B cell (primary cell): ENCODE results near the gene BRAP. TPM values are rescaled to one million over a fixed set of nuclear protein-coding genes. Genes with fewer than 3 reads are reported as not detected.

ENCODE experiments used
- ATAC-seq: fragments of 200-7000 bp; cut with Tn5 transposase; one replicate; pipeline ENCODE4 v1.10.0; 2021; ENCODE audit warnings: low read depth, mild to moderate bottlenecking, moderate number of reproducible peaks, moderate library complexity
- CTCF ChIA-PET: fragments of 350-600 bp; sonication (Branson Sonifier 250); formaldehyde crosslinking; loops from one replicate; lab custom pipeline; 2021; ENCODE audit warnings: antibody characterized with exemption, inconsistent platforms; lab: Charles Lee
- POLR2A ChIA-PET: fragments of 350-600 bp; sonication (Branson Sonifier 250); formaldehyde crosslinking; loops from one replicate; lab custom pipeline; 2021; ENCODE audit warnings: antibody characterized with exemption; lab: Charles Lee
- DNase-seq: peaks from one replicate; pipeline ENCODE4 v3.0.0; 2013
- H2AFZ ChIP-seq: 2 replicates; pipeline ENCODE4 v1.6.1; 2012; ENCODE audit warnings: mild to moderate bottlenecking, low read depth, low read length; ENCODE audit not compliant: insufficient read depth, poor library complexity, severe bottlenecking
- H3K27ac ChIP-seq, 2 donors: 1 replicate in 1 of 2; 2 replicates in 1 of 2; pipeline ENCODE4 v1.5.1; 2012 to 2013; ENCODE audit warnings: low read length in 2 of 2, mild to moderate bottlenecking in 2 of 2, moderate library complexity in 1 of 2
- H3K27me3 ChIP-seq, 4 experiments: fragments of 200-600 bp in 1 of 4; sonication (generic) in 1 of 4; replicated peaks in 1 of 4; 1 replicate in 2 of 4; 2 replicates in 2 of 4; pipeline versions ENCODE4 v1.6.1 to v1.7.0; 2013 to 2016; ENCODE audit warnings: low read length in 3 of 4, mild to moderate bottlenecking in 2 of 4, mixed read lengths in 1 of 4, moderate library complexity in 1 of 4; ENCODE audit not compliant: insufficient read depth in 4 of 4, control insufficient read depth in 3 of 4; ENCODE audit errors: control extremely low read depth in 1 of 4
- H3K36me3 ChIP-seq, 2 experiments: replicated peaks in 1 of 2; 1 replicate in 1 of 2; 2 replicates in 1 of 2; pipeline versions ENCODE4 v1.6.1 to v1.7.1; 2013; ENCODE audit warnings: low read length in 1 of 2; ENCODE audit not compliant: insufficient read depth in 2 of 2, control insufficient read depth in 1 of 2; ENCODE audit errors: control extremely low read depth in 1 of 2, extremely low read depth in 1 of 2
- H3K4me1 ChIP-seq, 2 donors: fragments of 200-600 bp in 1 of 2; sonication (generic) in 1 of 2; 1 replicate in 1 of 2; 2 replicates in 1 of 2; pipeline versions ENCODE4 v1.5.1 to v1.6.1; 2013 to 2017; ENCODE audit warnings: low read length in 2 of 2; ENCODE audit not compliant: control insufficient read depth in 2 of 2, insufficient read depth in 2 of 2
- H3K4me2 ChIP-seq: replicated peaks from 2 replicates; pipeline ENCODE3; 2012; ENCODE audit warnings: mild to moderate bottlenecking, low read depth, low read length; ENCODE audit not compliant: poor library complexity, severe bottlenecking
- H3K4me3 ChIP-seq, 5 experiments: fragments of 200-600 bp in 1 of 5; sonication (generic) in 1 of 5; 1 replicate in 3 of 5; 2 replicates in 2 of 5; pipeline versions ENCODE4 v1.5.1 to v1.7.0; 2011 to 2016; ENCODE audit warnings: low read length in 4 of 5, mild to moderate bottlenecking in 4 of 5, low read depth in 2 of 5, control low read depth in 1 of 5, moderate library complexity in 1 of 5; ENCODE audit not compliant: insufficient read depth in 1 of 5; ENCODE audit errors: control extremely low read depth in 1 of 5, extremely low read depth in 1 of 5
- H3K79me2 ChIP-seq: fragments of 200-600 bp; sonication (generic); one replicate; pipeline ENCODE4 v1.6.0; 2016; ENCODE audit warnings: low read length; ENCODE audit not compliant: control insufficient read depth, insufficient read depth
- H3K9ac ChIP-seq: fragments of 200-600 bp; sonication (generic); 2 replicates; pipeline ENCODE4 v1.6.1; 2017; ENCODE audit warnings: mild to moderate bottlenecking, low read length, moderate library complexity
- H3K9me3 ChIP-seq, 3 donors: one replicate each; pipeline versions ENCODE4 v1.6.1 to v1.7.1; 2013; ENCODE audit warnings: low read length in 2 of 3; ENCODE audit not compliant: control insufficient read depth in 2 of 3, insufficient read depth in 1 of 3; ENCODE audit errors: control extremely low read depth in 1 of 3
- H4K20me1 ChIP-seq: 2 replicates; pipeline ENCODE4 v1.6.0; 2012; ENCODE audit warnings: mild to moderate bottlenecking, low read length; ENCODE audit not compliant: insufficient read depth, control insufficient read depth, poor library complexity, severe bottlenecking
- H3K27ac Mint-ChIP-seq: one replicate; pipeline ENCODE4 v1.8.0; 2021; ENCODE audit warnings: mixed read lengths
- H3K27me3 Mint-ChIP-seq: one replicate; pipeline ENCODE4 v1.8.0; 2021; ENCODE audit warnings: mixed read lengths
- H3K4me1 Mint-ChIP-seq: one replicate; pipeline ENCODE4 v1.8.0; 2021; ENCODE audit warnings: mixed read lengths
- H3K4me3 Mint-ChIP-seq: one replicate; pipeline ENCODE4 v1.8.0; 2021; ENCODE audit warnings: mixed read lengths
- H3K9me3 Mint-ChIP-seq: one replicate; pipeline ENCODE4 v1.8.0; 2022; ENCODE audit warnings: mixed read lengths; ENCODE audit not compliant: insufficient read depth
- EZH2 ChIP-seq: IDR thresholded peaks from 2 replicates; pipeline ENCODE4 v1.6.1; 2012; ENCODE audit warnings: borderline replicate concordance, low read depth, mild to moderate bottlenecking, moderate library complexity, low read length; ENCODE audit not compliant: insufficient read depth, poor library complexity, severe bottlenecking
- WGBS: methylation state at CpG from one replicate; pipeline ENCODE4 v1.1.5; 2013; ENCODE audit warnings: missing lambda C conversion rate; ENCODE audit not compliant: insufficient coverage; 5-methylcytosine and 5-hydroxymethylcytosine counted together
- intact Hi-C: fragments of 100-400 bp; cut with micrococcal nuclease; formaldehyde crosslinking; loops from one replicate; pipeline ENCODE4 v1.10.0; 2022
- polyA plus RNA-seq: library from polyadenylated mRNA; depleted of rRNA; stranded (reverse); fragments of >200 nt; gene quantifications from 2 replicates; pipeline ENCODE4 v1.2.3, GENCODE V29; 2012
- total RNA-seq, 2 donors: library from RNA; stranded (reverse); fragments of 120-200 nt in 1 of 2; gene quantifications; 1 replicate in 1 of 2; 2 replicates in 1 of 2; pipeline versions ENCODE4 v1.2.3 to v1.2.4, GENCODE V29; 2013 to 2022
- TF ChIP-seq, protein P1 (sequence below): fragments of 200-600 bp; IDR thresholded peaks from one replicate; pipeline ENCODE4 v1.8.0; 2022; ENCODE audit warnings: antibody characterized with exemption, mild to moderate bottlenecking

BRAP gene
- total and polyA plus RNA-seq, 2 donors (not counting 1 experiment from before 2014, with no cell fraction given) = 10.4 to 25.7 TPM

DNA sequence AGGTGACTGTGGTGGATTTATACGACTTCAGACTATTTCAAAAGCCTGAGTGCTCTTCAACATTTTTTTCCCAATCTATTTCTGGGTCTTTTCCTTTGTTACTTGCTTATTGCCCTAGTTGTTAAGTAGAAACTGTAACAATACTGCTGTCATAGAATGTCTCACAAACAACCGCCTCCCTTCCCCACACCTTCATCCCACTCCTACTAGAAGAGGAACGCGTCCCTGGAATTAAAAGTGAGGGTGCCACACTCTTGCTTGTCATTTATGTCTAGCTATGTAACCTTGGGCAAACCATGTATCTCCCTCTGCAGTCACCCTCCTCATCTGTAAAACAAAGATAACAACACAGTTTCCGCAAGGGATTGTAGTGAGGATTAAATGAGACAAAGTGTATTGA lies 8.6 kb downstream of the BRAP start:
- Histone ChIP-seq H3K4me1 (no peaks in the 10 kb centered on the region), H3K4me2 (no peak overlapping the region), H3K36me3 (peaks cover 0 to 83% of the 10 kb centered on the region in 2 experiments), H2AFZ (no peak overlapping the region), H4K20me1 (no peaks in the 10 kb centered on the region), H3K27me3 (no peaks in the 10 kb centered on the region), H3K27ac (no peak overlapping the region), H3K79me2 (peaks cover 8% of the 10 kb centered on the region), H3K4me3 (no peak overlapping the region), H3K9ac (no peak overlapping the region), H3K9me3 (no peaks in the 10 kb centered on the region)
- no CpG with 5 or more reads among the region's 5 CpGs for WGBS
- ATAC-seq = no peak
- ChIA-PET POLR2A (no interaction called here), CTCF (no interaction called here)
- intact Hi-C loops = no loop called here
- TF ChIP-seq, protein P1, sequence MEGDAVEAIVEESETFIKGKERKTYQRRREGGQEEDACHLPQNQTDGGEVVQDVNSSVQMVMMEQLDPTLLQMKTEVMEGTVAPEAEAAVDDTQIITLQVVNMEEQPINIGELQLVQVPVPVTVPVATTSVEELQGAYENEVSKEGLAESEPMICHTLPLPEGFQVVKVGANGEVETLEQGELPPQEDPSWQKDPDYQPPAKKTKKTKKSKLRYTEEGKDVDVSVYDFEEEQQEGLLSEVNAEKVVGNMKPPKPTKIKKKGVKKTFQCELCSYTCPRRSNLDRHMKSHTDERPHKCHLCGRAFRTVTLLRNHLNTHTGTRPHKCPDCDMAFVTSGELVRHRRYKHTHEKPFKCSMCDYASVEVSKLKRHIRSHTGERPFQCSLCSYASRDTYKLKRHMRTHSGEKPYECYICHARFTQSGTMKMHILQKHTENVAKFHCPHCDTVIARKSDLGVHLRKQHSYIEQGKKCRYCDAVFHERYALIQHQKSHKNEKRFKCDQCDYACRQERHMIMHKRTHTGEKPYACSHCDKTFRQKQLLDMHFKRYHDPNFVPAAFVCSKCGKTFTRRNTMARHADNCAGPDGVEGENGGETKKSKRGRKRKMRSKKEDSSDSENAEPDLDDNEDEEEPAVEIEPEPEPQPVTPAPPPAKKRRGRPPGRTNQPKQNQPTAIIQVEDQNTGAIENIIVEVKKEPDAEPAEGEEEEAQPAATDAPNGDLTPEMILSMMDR = no peak
- no peak for TF ChIP-seq EZH2
- Mint-ChIP-seq H3K9me3 (no peaks in the 10 kb centered on the region), H3K4me3 (no peak overlapping the region), H3K4me1 (no peaks in the 10 kb centered on the region), H3K27me3 (no peaks in the 10 kb centered on the region), H3K27ac (no peak overlapping the region)
- DNase-seq = no peak

DNA sequence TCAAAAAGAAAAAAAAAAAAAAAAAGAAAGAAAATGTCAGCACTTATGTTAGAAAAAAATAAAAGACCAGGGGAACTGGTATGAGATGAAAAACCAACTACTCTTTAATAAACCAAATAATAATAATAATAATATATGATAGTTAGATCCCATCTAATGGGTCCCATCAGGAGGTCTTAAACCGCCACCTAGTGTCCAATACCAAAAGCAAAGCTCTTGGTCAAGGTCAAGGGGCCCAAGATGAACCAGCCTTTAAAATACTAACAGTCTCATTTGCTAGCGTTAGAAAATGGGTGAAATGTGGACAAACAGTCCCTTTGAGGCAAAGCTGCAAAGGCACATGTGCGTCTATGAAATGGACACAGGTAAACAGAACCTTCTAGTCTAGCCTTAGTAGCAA lies 12.3 kb downstream of the BRAP start:
- Histone ChIP-seq H3K27ac (no peak overlapping the region), H4K20me1 (no peaks in the 10 kb centered on the region), H2AFZ (no peak overlapping the region), H3K4me2 (no peak overlapping the region), H3K79me2 (peaks cover 4% of the 10 kb centered on the region), H3K4me1 (no peaks in the 10 kb centered on the region), H3K27me3 (no peaks in the 10 kb centered on the region), H3K36me3 (peaks cover 0 to 81% of the 10 kb centered on the region in 2 experiments), H3K9ac (no peak overlapping the region), H3K4me3 (no peak overlapping the region), H3K9me3 (no peaks in the 10 kb centered on the region)
- intact Hi-C loops = no loop called here
- no peaks in the 10 kb centered on the region for H3K27me3 Mint-ChIP-seq
- TF ChIP-seq, protein P1 = no peak
- no peak for TF ChIP-seq EZH2
- no peaks in the 10 kb centered on the region for H3K9me3 Mint-ChIP-seq
- WGBS = 100% methylated on average over 2 of the region's 3 CpGs
- CTCF ChIA-PET = interaction anchor here (0.7 to 2.1 kb wide), 5 partner anchors 142 to 1408 kb away, joined by 3 to 7 read pairs (median 6); no protein-coding TSS in a partner anchor
- no peak overlapping the region for H3K27ac Mint-ChIP-seq
- ATAC-seq = no peak
- H3K4me1 Mint-ChIP-seq = no peaks in the 10 kb centered on the region
- H3K4me3 Mint-ChIP-seq = no peak overlapping the region
- no peak for DNase-seq
- POLR2A ChIA-PET = no interaction called here
